ENCODE measurements around the gene CD19.
A peak's percentile ranks its signal among the peaks of the same experiment; 100 is the strongest.
"Not testable (repeated sequence)": the region's sequence is repeated elsewhere in the genome, so short reads cannot be mapped to it uniquely, and the experiment has no call there.

Gene CD19

GRCh38 chr16:28937222-28937876, 5.6 kb downstream of the CD19 start:
- no peaks in the 10 kb centered on the region for H3K27me3 Mint-ChIP-seq (ENCODE audit: low read depth)
- no peak overlapping the region for H3K27ac Mint-ChIP-seq
- H3K36me3 Mint-ChIP-seq (ENCODE audit: low read depth) = no peaks in the 10 kb centered on the region
- H3K4me3 Mint-ChIP-seq = no peak overlapping the region
- H3K9me3 Mint-ChIP-seq = no peaks in the 10 kb centered on the region
- H3K4me1 Mint-ChIP-seq (ENCODE audit: low read depth) = peaks cover 20% of the 10 kb centered on the region

- Mint-ChIP-seq H3K4me1 (ENCODE audit: low read depth) (peaks cover 21% of the 10 kb centered on the region), H3K4me3 (no peak overlapping the region), H3K9me3 (no peaks in the 10 kb centered on the region), H3K27me3 (ENCODE audit: low read depth) (no peaks in the 10 kb centered on the region), H3K27ac (no peak overlapping the region), H3K36me3 (ENCODE audit: low read depth) (no peaks in the 10 kb centered on the region)
These were observed 7.0 kb downstream of the CD19 start for GRCh38 chr16:28938721-28939120.

DNA sequence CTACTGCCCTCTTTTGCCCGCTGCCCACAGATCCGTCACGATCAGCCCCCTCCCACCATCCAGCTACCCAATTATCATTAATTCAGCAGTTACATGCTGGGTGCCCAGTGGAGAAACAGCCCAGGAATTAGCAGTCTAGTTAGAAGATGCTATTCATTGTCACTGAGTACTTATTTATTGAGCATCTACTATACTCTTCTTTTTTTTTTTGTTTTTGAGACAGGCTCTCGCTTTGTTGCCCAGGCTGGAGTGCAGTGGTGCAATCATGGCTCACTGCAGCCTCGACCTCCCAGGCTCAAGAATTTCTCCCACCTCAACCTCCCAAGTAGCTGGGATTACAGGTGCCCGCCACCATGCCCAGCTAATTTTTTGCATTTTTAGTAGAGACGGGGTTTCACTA, 8.1 kb downstream of the CD19 start:
- not testable (repeated sequence) for H3K36me3 Mint-ChIP-seq (ENCODE audit: low read depth); H3K27ac Mint-ChIP-seq; H3K9me3 Mint-ChIP-seq; H3K27me3 Mint-ChIP-seq (ENCODE audit: low read depth); H3K4me3 Mint-ChIP-seq
- peaks cover 19% of the 10 kb centered on the region for H3K4me1 Mint-ChIP-seq (ENCODE audit: low read depth)

DNA sequence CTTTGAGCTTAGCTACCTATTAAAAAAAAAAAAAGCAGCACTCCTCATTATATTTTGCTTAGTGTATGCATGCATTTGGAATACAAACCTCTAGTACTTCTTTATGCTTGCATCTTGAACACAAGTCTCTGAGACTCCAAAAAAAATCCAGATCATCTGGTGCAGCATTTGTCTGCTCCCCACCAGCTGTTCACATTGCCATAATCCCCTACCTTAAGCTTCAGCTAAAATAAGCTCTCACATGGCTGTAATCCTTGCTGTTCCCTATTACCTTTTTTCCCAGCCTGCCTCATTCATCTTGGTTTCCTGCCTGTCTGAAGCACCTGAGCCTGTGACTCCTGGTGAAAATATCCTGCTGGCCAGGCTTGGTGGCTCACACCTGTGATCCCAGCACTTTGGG, 11.5 kb downstream of the CD19 start:
- H3K9me3 Mint-ChIP-seq = no peaks in the 10 kb centered on the region
- H3K4me1 Mint-ChIP-seq (ENCODE audit: low read depth) = peaks cover 9% of the 10 kb centered on the region
- H3K27ac Mint-ChIP-seq = no peak overlapping the region
- no peaks in the 10 kb centered on the region for H3K36me3 Mint-ChIP-seq (ENCODE audit: low read depth)
- no peak overlapping the region for H3K4me3 Mint-ChIP-seq
- H3K27me3 Mint-ChIP-seq (ENCODE audit: low read depth) = no peaks in the 10 kb centered on the region

DNA sequence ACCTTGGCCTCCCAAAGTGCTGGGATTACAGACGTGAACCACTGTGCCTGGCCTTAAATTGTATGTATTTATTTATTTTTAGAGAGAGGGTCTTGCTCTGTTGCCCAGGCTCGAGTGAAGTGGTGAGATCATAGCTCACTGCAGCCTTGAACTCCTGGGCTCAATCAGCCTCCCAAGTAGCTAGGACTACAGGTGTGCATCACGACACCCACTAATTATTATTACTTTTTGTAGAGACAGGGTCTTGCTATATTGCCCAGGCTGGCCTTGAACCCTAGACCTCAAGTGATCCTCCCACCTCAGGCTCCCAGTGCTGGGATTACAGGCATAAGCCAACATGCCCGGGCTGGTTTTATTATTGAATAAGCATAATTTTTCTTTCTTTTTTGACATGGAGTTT, 14.9 kb downstream of the CD19 start:
- Mint-ChIP-seq H3K9me3 (no peaks in the 10 kb centered on the region), H3K27ac (no peak overlapping the region), H3K36me3 (ENCODE audit: low read depth) (peaks cover 4% of the 10 kb centered on the region), H3K27me3 (ENCODE audit: low read depth) (no peaks in the 10 kb centered on the region), H3K4me3 (no peak overlapping the region), H3K4me1 (ENCODE audit: low read depth) (peaks cover 16% of the 10 kb centered on the region)

GRCh38 chr16:28950648-28951409, 19.1 kb downstream of the CD19 start, which contains the start of gene NFATC2IP:
Gene NFATC2IP (plus strand): TSS chr16:28950937. CDS start chr16:28951012, 75 bp downstream.
- Mint-ChIP-seq H3K4me3 (peak within 1 kb of the TSS; percentile 94), H3K36me3 (ENCODE audit: low read depth) (peaks cover 22% of the 10 kb centered on the region), H3K4me1 (ENCODE audit: low read depth) (peaks cover 24% of the 10 kb centered on the region), H3K9me3 (no peaks in the 10 kb centered on the region), H3K27ac (peak within 1 kb of the TSS; percentile 92), H3K27me3 (ENCODE audit: low read depth) (no peaks in the 10 kb centered on the region)

DNA sequence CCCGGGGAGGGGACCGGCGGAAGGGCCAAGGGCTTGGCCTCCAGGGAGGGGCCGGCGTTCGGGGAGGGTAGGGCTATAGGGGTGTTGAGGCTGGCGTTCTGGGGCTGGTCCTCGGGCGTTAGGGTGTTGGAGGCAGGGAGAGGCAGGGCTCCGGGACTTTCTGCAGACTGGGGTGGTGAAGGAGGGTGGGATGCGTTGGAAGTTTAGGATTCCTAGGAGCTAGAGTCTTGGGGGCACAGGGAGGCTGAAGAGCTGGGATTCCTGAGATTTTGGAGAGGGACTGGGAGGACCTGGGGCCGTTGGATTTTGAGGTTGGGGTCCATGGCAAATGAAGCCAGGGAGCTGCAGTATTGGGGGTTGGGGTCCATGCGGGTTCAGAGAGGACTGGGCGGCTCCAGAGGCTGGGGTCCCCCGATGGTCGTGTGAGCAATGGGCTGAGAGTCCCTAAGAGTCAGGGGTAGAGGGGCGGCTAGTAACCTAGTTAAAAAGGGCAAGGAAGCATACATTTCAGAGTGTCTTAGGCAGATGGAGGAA, 19.7 kb downstream of the CD19 start:
- no peaks in the 10 kb centered on the region for H3K9me3 Mint-ChIP-seq
- H3K27ac Mint-ChIP-seq = peak overlapping the region; percentile 92
- H3K4me1 Mint-ChIP-seq (ENCODE audit: low read depth) = peaks cover 24% of the 10 kb centered on the region
- peak overlapping the region; percentile 94 for H3K4me3 Mint-ChIP-seq
- no peaks in the 10 kb centered on the region for H3K27me3 Mint-ChIP-seq (ENCODE audit: low read depth)
- H3K36me3 Mint-ChIP-seq (ENCODE audit: low read depth) = peaks cover 25% of the 10 kb centered on the region

- Mint-ChIP-seq H3K4me3 (no peak overlapping the region), H3K9me3 (no peaks in the 10 kb centered on the region), H3K4me1 (ENCODE audit: low read depth) (peaks cover 8% of the 10 kb centered on the region), H3K36me3 (ENCODE audit: low read depth) (peaks cover 43% of the 10 kb centered on the region), H3K27me3 (ENCODE audit: low read depth) (no peaks in the 10 kb centered on the region), H3K27ac (no peak overlapping the region)
These were observed 26.4 kb downstream of the CD19 start for GRCh38 chr16:28958216-28958615.

GRCh38 chr16:28958836-28959235, 27.1 kb downstream of the CD19 start:
- H3K27ac Mint-ChIP-seq = no peak overlapping the region

GRCh38 chr16:28964072-28964471, 32.3 kb downstream of the CD19 start:
- peaks cover 42% of the 10 kb centered on the region for H3K36me3 Mint-ChIP-seq (ENCODE audit: low read depth)
- H3K4me1 Mint-ChIP-seq (ENCODE audit: low read depth) = no peaks in the 10 kb centered on the region
- H3K9me3 Mint-ChIP-seq = no peaks in the 10 kb centered on the region
- no peaks in the 10 kb centered on the region for H3K27me3 Mint-ChIP-seq (ENCODE audit: low read depth)
- H3K27ac Mint-ChIP-seq = no peak overlapping the region
- H3K4me3 Mint-ChIP-seq = no peak overlapping the region

More at GRCh38 chr16:28958836-28959235, 27.1 kb downstream of the CD19 start:
- H3K9me3 Mint-ChIP-seq = no peaks in the 10 kb centered on the region
- H3K4me1 Mint-ChIP-seq (ENCODE audit: low read depth) = peaks cover 5% of the 10 kb centered on the region
- H3K36me3 Mint-ChIP-seq (ENCODE audit: low read depth) = peaks cover 45% of the 10 kb centered on the region
- H3K27me3 Mint-ChIP-seq (ENCODE audit: low read depth) = no peaks in the 10 kb centered on the region
- no peak overlapping the region for H3K4me3 Mint-ChIP-seq

DNA sequence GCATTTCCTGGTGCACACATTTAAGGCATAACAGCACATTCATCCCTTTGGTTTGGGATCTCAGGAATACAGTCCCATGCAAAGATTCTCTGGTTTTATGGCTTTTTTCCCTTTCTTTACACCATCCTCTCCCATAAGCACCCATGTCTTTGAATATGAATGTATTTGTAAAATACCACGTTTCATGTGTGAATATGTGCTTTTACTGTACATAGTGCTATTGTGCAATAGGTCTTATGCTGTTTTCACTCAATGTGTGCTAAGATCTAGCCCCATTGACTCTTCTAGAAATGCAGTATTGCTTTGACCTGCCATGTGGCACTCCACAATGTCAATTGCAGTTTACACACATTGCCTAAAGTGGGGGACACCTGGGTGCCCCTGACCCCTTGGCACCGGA, 32.7 kb downstream of the CD19 start:
- no peaks in the 10 kb centered on the region for H3K27me3 Mint-ChIP-seq (ENCODE audit: low read depth)
- no peak overlapping the region for H3K27ac Mint-ChIP-seq
- H3K9me3 Mint-ChIP-seq = no peaks in the 10 kb centered on the region
- H3K4me1 Mint-ChIP-seq (ENCODE audit: low read depth) = no peaks in the 10 kb centered on the region
- H3K36me3 Mint-ChIP-seq (ENCODE audit: low read depth) = peaks cover 39% of the 10 kb centered on the region
- H3K4me3 Mint-ChIP-seq = no peak overlapping the region

- peaks cover 25% of the 10 kb centered on the region for H3K36me3 Mint-ChIP-seq (ENCODE audit: low read depth)
- H3K9me3 Mint-ChIP-seq = no peaks in the 10 kb centered on the region
- H3K4me3 Mint-ChIP-seq = no peak overlapping the region
- H3K27me3 Mint-ChIP-seq (ENCODE audit: low read depth) = no peaks in the 10 kb centered on the region
- H3K4me1 Mint-ChIP-seq (ENCODE audit: low read depth) = no peaks in the 10 kb centered on the region
- no peak overlapping the region for H3K27ac Mint-ChIP-seq
These were observed 35.4 kb downstream of the CD19 start for GRCh38 chr16:28967156-28967555.

GRCh38 chr16:28969696-28970095, 37.9 kb downstream of the CD19 start:
- not testable (repeated sequence) for H3K36me3 Mint-ChIP-seq (ENCODE audit: low read depth); H3K9me3 Mint-ChIP-seq; H3K4me3 Mint-ChIP-seq; H3K4me1 Mint-ChIP-seq (ENCODE audit: low read depth); H3K27me3 Mint-ChIP-seq (ENCODE audit: low read depth); H3K27ac Mint-ChIP-seq

DNA sequence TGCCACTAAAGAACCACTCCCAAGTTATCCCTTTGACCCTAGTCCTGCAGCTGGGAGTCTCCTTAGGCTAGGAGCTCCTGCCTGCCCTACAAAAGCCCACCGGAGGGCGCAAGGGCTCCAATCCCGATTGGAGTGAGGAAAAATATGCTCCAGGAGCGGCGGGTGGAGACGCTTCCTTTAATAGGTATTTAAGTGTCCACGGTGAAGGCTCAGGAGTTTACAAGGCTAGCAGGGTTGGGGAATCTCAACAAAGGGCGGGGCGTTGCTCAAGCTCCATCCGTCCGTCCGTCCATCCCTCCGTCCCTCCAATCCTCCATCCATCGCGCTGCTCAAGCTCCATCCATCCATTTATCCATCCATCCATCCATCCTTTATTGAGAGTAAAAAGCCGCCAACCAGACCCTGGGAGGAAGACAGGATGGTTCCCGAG, 42.3 kb downstream of the CD19 start:
- Mint-ChIP-seq H3K27me3 (ENCODE audit: low read depth) (no peaks in the 10 kb centered on the region), H3K4me1 (ENCODE audit: low read depth) (peaks cover 33% of the 10 kb centered on the region), H3K27ac (peak overlapping the region; percentile 92), H3K36me3 (ENCODE audit: low read depth) (peaks cover 10% of the 10 kb centered on the region), H3K9me3 (no peaks in the 10 kb centered on the region), H3K4me3 (peak overlapping the region; percentile 96)
